PC-9 (cell line): Measurements from ENCODE around the gene DENND5A.

Experiments
- EZH2 ChIP-seq: fragments of 200-600 bp; sonication (generic); IDR thresholded peaks from 2 replicates; pipeline ENCODE4 v1.8.0; 2017; ENCODE audit warnings: antibody characterized with exemption, low read depth
- TF ChIP-seq, protein P1 (sequence below): fragments of 200-600 bp; sonication (generic); conservative IDR thresholded peaks from 2 replicates; pipeline ENCODE4 v1.6.1; 2017; ENCODE audit warnings: mixed run types, antibody characterized with exemption, mild to moderate bottlenecking, moderate library complexity

DNA sequence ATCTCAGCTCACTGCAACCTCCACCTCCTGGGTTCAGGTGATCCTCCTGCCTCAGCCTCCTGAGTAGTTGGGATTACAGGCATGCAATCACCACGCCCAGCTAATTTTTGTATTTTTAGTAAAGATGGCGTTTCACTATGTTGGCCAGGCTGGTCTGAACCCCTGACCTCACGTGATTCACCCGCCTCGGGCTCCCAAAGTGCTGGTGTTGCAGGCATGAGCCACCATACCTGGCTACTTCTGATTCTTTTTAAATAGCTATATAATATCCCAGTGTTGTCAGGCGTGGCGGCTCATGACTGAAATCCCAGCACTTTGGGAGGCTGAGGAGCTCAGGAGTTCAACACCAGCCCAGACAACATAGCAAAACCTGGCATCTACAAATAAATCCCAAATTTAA is 28.5 kb upstream of the DENND5A start:
- TF ChIP-seq, protein P1, sequence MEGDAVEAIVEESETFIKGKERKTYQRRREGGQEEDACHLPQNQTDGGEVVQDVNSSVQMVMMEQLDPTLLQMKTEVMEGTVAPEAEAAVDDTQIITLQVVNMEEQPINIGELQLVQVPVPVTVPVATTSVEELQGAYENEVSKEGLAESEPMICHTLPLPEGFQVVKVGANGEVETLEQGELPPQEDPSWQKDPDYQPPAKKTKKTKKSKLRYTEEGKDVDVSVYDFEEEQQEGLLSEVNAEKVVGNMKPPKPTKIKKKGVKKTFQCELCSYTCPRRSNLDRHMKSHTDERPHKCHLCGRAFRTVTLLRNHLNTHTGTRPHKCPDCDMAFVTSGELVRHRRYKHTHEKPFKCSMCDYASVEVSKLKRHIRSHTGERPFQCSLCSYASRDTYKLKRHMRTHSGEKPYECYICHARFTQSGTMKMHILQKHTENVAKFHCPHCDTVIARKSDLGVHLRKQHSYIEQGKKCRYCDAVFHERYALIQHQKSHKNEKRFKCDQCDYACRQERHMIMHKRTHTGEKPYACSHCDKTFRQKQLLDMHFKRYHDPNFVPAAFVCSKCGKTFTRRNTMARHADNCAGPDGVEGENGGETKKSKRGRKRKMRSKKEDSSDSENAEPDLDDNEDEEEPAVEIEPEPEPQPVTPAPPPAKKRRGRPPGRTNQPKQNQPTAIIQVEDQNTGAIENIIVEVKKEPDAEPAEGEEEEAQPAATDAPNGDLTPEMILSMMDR: no peak
- TF ChIP-seq EZH2: no peak
